HepG2 (cell line): ENCODE results near the gene ZFAND6. TPM values are rescaled to one million over a fixed set of nuclear protein-coding genes. Genes with fewer than 3 reads are reported as not detected.
A peak's percentile ranks its signal among the peaks of the same experiment; 100 is the strongest.

Experiments used
- ATAC-seq: fragments of 200-7000 bp; cut with Tn5 transposase; 3 replicates; pipeline ENCODE4 v1.9.1; 2020; ENCODE audit warnings: mild to moderate bottlenecking, moderate library complexity
- BruUV-seq: library from RNA; stranded (reverse); fragments of 400-500 nt; replicated peaks from 2 replicates; lab custom pipeline; 2021; lab: Mats Ljungman, UMichigan
- CTCF ChIA-PET: fragments of 300-600 bp; formaldehyde crosslinking; extraction: SDS; loops from one replicate; lab custom pipeline; 2021; ENCODE audit warnings: low total read pairs, inconsistent platforms, low intra/inter-chr PET ratio; lab: Yijun Ruan, JAX
- POLR2A ChIA-PET: fragments of 350-600 bp; sonication (Branson Sonifier 250); formaldehyde crosslinking; loops from one replicate; lab custom pipeline; 2020; ENCODE audit warnings: antibody characterized with exemption, inconsistent platforms; lab: Yijun Ruan, JAX
- DNase-seq: peaks from one replicate; pipeline ENCODE4 v3.0.0-alpha.2; 2015; ENCODE audit warnings: low spot score
- FAIRE-seq: peaks from 3 replicates; lab custom pipeline; 2011; peaks lifted over from hg19 to GRCh38; lab: Jason Lieb, UNC
- H2AFZ ChIP-seq: one replicate; pipeline ENCODE4 v1.6.1; 2011; ENCODE audit warnings: low read length, inconsistent platforms
- H3K27ac ChIP-seq: fragments of 300-600 bp; 3 replicates; pipeline ENCODE4 v1.8.0; 2011; ENCODE audit warnings: mixed run types, mild to moderate bottlenecking, mixed read lengths, low read length, inconsistent platforms; ENCODE audit not compliant: insufficient read depth; ENCODE audit errors: extremely low read length
- H3K27me3 ChIP-seq, 2 experiments: fragments of 200-600 bp in 1 of 2; 2 replicates in 1 of 2; 3 replicates in 1 of 2; pipeline versions ENCODE4 v1.6.0 to v1.8.0; 2011; ENCODE audit warnings: low read length in 2 of 2, mild to moderate bottlenecking in 2 of 2, moderate library complexity in 2 of 2, inconsistent platforms in 1 of 2; ENCODE audit not compliant: insufficient read depth in 2 of 2, control insufficient read depth in 1 of 2
- H3K36me3 ChIP-seq, 2 experiments: fragments of 200-600 bp in 1 of 2; replicated peaks in 1 of 2; 2 replicates in 1 of 2; 3 replicates in 1 of 2; pipeline versions ENCODE4 v1.5.1 to v1.8.0; 2011; ENCODE audit warnings: low read length in 2 of 2, inconsistent platforms in 1 of 2; ENCODE audit not compliant: insufficient read depth in 2 of 2, control insufficient read depth in 1 of 2
- H3K4me1 ChIP-seq: 2 replicates; pipeline ENCODE4 v1.5.1; 2012; ENCODE audit warnings: low read length, inconsistent platforms; ENCODE audit not compliant: insufficient read depth
- H3K4me2 ChIP-seq: 2 replicates; pipeline ENCODE4 v1.6.0; 2011; ENCODE audit warnings: low read depth, low read length, inconsistent platforms
- H3K4me3 ChIP-seq, 3 experiments: fragments of 200-600 bp in 1 of 3; sonication (generic), shearing (Covaris generic) in 1 of 3; replicated peaks in 1 of 3; 2 replicates each; pipeline ENCODE4 v1.5.1; 2011 to 2016; ENCODE audit warnings: low read length in 3 of 3, inconsistent platforms in 2 of 3, low read depth in 2 of 3, mild to moderate bottlenecking in 2 of 3, control low read depth in 1 of 3, mixed read lengths in 1 of 3; ENCODE audit not compliant: insufficient read depth in 1 of 3
- H3K79me2 ChIP-seq: one replicate; pipeline ENCODE4 v1.6.1; 2011; ENCODE audit warnings: low read length, inconsistent platforms; ENCODE audit not compliant: insufficient read depth
- H3K9ac ChIP-seq: 2 replicates; pipeline ENCODE4 v1.6.0; 2011; ENCODE audit warnings: mild to moderate bottlenecking, low read depth, low read length, inconsistent platforms; ENCODE audit not compliant: insufficient read depth
- H3K9me3 ChIP-seq: 2 replicates; pipeline ENCODE4 v1.5.1; 2012; ENCODE audit warnings: mild to moderate bottlenecking, low read length
- H4K20me1 ChIP-seq: 2 replicates; pipeline ENCODE4 v1.6.0; 2011; ENCODE audit warnings: inconsistent platforms, mild to moderate bottlenecking, low read length, moderate library complexity; ENCODE audit not compliant: insufficient read depth
- BRD4 ChIP-seq: sonication (generic); formaldehyde crosslinking; IDR thresholded peaks from 2 replicates; pipeline ENCODE4 v1.4.0; 2020; ENCODE audit warnings: missing genetic modification reagents
- DPF2 ChIP-seq: sonication (generic); formaldehyde crosslinking; IDR thresholded peaks from 2 replicates; pipeline ENCODE4 v1.4.0; 2020; ENCODE audit warnings: mild to moderate bottlenecking, low read depth, missing genetic modification reagents, borderline replicate concordance
- GATAD2A ChIP-seq: IDR thresholded peaks from 2 replicates; pipeline ENCODE4 v1.6.1; 2016
- HNF4A ChIP-seq: sonication (generic); formaldehyde crosslinking; IDR thresholded peaks from 2 replicates; pipeline ENCODE4 v1.4.0; 2020; ENCODE audit warnings: missing genetic modification reagents
- JDP2 ChIP-seq: sonication (generic); formaldehyde crosslinking; IDR thresholded peaks from 2 replicates; pipeline ENCODE4 v1.8.1; 2022; ENCODE audit warnings: missing genetic modification reagents, borderline replicate concordance
- KMT2A ChIP-seq: sonication (generic); formaldehyde crosslinking; IDR thresholded peaks from 2 replicates; pipeline ENCODE4 v1.4.0; 2020; ENCODE audit warnings: missing genetic modification reagents
- RARA ChIP-seq: IDR thresholded peaks from 2 replicates; pipeline ENCODE4 v1.6.1; 2016; ENCODE audit warnings: missing genetic modification reagents, missing compliant biosample characterization
- SAP130 ChIP-seq: IDR thresholded peaks from 2 replicates; pipeline ENCODE4 v1.6.1; 2016; ENCODE audit warnings: low read depth
- ZNF253 ChIP-seq: sonication (generic); formaldehyde crosslinking; IDR thresholded peaks from 2 replicates; pipeline ENCODE4 v1.8.0; 2022; ENCODE audit warnings: mild to moderate bottlenecking, missing genetic modification reagents, borderline replicate concordance
- ZNF33B ChIP-seq: sonication (generic); formaldehyde crosslinking; IDR thresholded peaks from 2 replicates; pipeline ENCODE4 v1.5.1; 2020; ENCODE audit warnings: mild to moderate bottlenecking, missing genetic modification reagents
- ZNF34 ChIP-seq: sonication (generic); formaldehyde crosslinking; IDR thresholded peaks from 2 replicates; pipeline ENCODE4 v1.4.0; 2020; ENCODE audit warnings: mild to moderate bottlenecking, missing genetic modification reagents, borderline replicate concordance
- ZNF619 ChIP-seq: sonication (generic); formaldehyde crosslinking; IDR thresholded peaks from 2 replicates; pipeline ENCODE4 v1.4.0; 2020; ENCODE audit warnings: mild to moderate bottlenecking, missing genetic modification reagents
- in situ Hi-C: cut with HindIII; loops from 2 replicates; pipeline ENCODE4 v1.10.0; 2017; ENCODE audit warnings: low pct_unique_long_range_greater_than_20kb; ENCODE audit not compliant: extremely low pct_ligation_motif_present
- intact Hi-C: fragments of 100-400 bp; cut with micrococcal nuclease; formaldehyde crosslinking; loops from one replicate; pipeline ENCODE4 v1.10.0; 2022; ENCODE audit not compliant: unreplicated experiment
- polyA plus RNA-seq, 8 experiments: library from polyadenylated mRNA; depleted of rRNA in 3 of 8; stranded (reverse) in 7 of 8; unstranded in 1 of 8; fragments of >200 nt; fragmentation: Illumina TruSeq in 4 of 8; extraction: Trizol in 4 of 8; gene quantifications; 2 replicates each; pipeline versions ENCODE4 v1.2.1 to v1.2.3, GENCODE V29; 2011 to 2016; ENCODE audit warnings: low read depth in 4 of 8, missing spikeins in 1 of 8, mixed read lengths in 1 of 8; ENCODE audit not compliant: insufficient read depth in 1 of 8
- total RNA-seq, 5 experiments: library from RNA; depleted of rRNA; stranded (reverse); fragments of >200 nt; fragmentation: Illumina TruSeq; extraction: Trizol; gene quantifications; 2 replicates each; pipeline ENCODE4 v1.2.3, GENCODE V29; 2016; ENCODE audit warnings: low read depth in 1 of 5
- TF ChIP-seq, protein P1 (sequence below), 2 experiments: sonication (generic) in 1 of 2; formaldehyde crosslinking in 1 of 2; IDR thresholded peaks; 2 replicates each; pipeline versions ENCODE4 v1.4.0 to v1.6.1; 2016 to 2020; ENCODE audit warnings: borderline replicate concordance in 1 of 2, low read depth in 1 of 2, mild to moderate bottlenecking in 1 of 2, missing genetic modification reagents in 1 of 2

Gene ZFAND6
- total and polyA plus RNA-seq, 2 of the 13 experiments (the other 11 are each of a cell fraction or from before 2014, with no cell fraction given) = 84.2 to 115 TPM

DNA sequence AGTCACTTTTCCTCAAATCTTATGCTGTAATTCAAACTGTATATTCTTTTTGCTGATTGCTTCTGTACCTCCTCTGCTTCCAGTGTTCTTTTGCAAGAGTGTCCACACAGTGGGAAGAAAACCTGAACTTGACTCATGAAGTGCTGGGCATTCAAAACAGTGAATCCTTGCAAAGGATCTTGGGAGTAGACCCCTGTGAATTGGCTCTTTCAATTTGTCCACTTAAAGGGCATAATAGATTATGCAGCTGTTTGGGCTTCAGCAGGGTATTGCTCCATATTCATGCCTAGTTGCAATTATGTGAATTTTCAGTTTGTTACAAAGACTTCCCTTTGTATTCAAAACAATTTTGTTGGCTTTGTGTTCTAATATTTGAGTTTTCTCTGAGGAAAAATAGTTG, 11.4 kb downstream of the ZFAND6 start (continued):
- peak; percentile 30; the same call in 1 of the 2 replicates for TF ChIP-seq KMT2A (CRISPR knock-in tag)
- TF ChIP-seq DPF2 (CRISPR knock-in tag) = no peak
- TF ChIP-seq ZNF619 (CRISPR knock-in tag) = no peak
- TF ChIP-seq JDP2 = no peak
- TF ChIP-seq RARA (CRISPR knock-in tag) = peak; percentile 75
- TF ChIP-seq HNF4A (CRISPR knock-in tag) = 0 out of 2 replicates have a peak, but pooled peaks have one; percentile 22
- TF ChIP-seq GATAD2A (CRISPR knock-in tag) = peak; percentile 63

DNA sequence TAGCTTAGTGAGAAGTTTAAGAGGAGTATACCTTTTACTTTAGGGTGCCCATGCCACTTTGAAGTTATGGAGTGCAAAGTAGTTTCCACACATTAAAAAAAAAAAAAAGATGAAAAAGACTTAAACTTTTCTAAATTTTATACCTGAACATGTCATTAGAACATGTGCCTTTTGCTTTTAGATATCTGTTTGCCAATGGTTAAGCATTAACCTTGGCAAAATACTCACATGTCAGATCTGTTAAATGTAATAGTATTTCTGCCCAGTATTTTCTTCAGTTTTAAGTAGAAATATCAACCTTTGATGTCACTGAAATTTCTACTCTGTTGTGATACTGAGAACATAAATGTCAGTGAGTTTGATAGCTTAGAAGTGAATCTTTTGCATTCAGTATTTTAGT, 12.2 kb downstream of the ZFAND6 start:
- Histone ChIP-seq H3K79me2 (peaks cover 98% of the 10 kb centered on the region), H2AFZ (no peak overlapping the region), H3K4me3 (peak overlapping the region; percentile 41 to 76 (median 68); a peak in 5 of 6 replicates), H3K36me3 (no peaks in the 10 kb centered on the region), H3K27me3 (no peaks in the 10 kb centered on the region), H3K27ac (peak overlapping the region; percentile 43), H3K4me2 (peak overlapping the region; percentile 82), H4K20me1 (peaks cover 41% of the 10 kb centered on the region), H3K9me3 (no peaks in the 10 kb centered on the region), H3K4me1 (peaks cover 76% of the 10 kb centered on the region), H3K9ac (peak overlapping the region; percentile 23; the same call in 1 of the 2 replicates)
- ChIA-PET POLR2A (interaction anchor here (1.2 to 1.3 kb wide), 3 partner anchors 10 to 91 kb away, joined by 3 to 17 read pairs (median 4); partner anchors contain the start of gene ZFAND6), CTCF (no interaction called here)
- no peak for ATAC-seq
- TF ChIP-seq ZNF253 (no peak), BRD4 (CRISPR knock-in tag) (no peak), SAP130 (0 out of 2 replicates have a peak, but pooled peaks have one; percentile 24), ZNF34 (no peak), ZNF33B (CRISPR knock-in tag) (no peak)
- TF ChIP-seq, protein P1, sequence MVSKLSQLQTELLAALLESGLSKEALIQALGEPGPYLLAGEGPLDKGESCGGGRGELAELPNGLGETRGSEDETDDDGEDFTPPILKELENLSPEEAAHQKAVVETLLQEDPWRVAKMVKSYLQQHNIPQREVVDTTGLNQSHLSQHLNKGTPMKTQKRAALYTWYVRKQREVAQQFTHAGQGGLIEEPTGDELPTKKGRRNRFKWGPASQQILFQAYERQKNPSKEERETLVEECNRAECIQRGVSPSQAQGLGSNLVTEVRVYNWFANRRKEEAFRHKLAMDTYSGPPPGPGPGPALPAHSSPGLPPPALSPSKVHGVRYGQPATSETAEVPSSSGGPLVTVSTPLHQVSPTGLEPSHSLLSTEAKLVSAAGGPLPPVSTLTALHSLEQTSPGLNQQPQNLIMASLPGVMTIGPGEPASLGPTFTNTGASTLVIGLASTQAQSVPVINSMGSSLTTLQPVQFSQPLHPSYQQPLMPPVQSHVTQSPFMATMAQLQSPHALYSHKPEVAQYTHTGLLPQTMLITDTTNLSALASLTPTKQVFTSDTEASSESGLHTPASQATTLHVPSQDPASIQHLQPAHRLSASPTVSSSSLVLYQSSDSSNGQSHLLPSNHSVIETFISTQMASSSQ (IDR thresholded peaks at IDR 0.05; ENCODE audit: low read depth) = peak; percentile 39; the same call in 1 of the 2 replicates
- TF ChIP-seq, protein P1 (CRISPR knock-in tag; IDR thresholded peaks at IDR 0.05; ENCODE audit: borderline replicate concordance) = no peak
- no TSS peak for BruUV-seq
- no peak for FAIRE-seq
- no peak for DNase-seq
- intact Hi-C loops (loop anchor here (5.0 kb wide), 2 partner anchors 81 to 101 kb away; partner anchors contain the start of gene FAH), in situ Hi-C loops (loop anchor here (5.0 kb wide), 1 partner anchor 81 kb away; the partner anchor contains the start of gene FAH)
